Cerebellar cortex (tissue), 1 donor: ENCODE data around the gene ALDH1A3.

Experiments used
- DNase-seq: peaks from one replicate; pipeline ENCODE4 v3.0.0-alpha.2; 2015; ENCODE audit warnings: low spot score

The ALDH1A3 gene

DNA sequence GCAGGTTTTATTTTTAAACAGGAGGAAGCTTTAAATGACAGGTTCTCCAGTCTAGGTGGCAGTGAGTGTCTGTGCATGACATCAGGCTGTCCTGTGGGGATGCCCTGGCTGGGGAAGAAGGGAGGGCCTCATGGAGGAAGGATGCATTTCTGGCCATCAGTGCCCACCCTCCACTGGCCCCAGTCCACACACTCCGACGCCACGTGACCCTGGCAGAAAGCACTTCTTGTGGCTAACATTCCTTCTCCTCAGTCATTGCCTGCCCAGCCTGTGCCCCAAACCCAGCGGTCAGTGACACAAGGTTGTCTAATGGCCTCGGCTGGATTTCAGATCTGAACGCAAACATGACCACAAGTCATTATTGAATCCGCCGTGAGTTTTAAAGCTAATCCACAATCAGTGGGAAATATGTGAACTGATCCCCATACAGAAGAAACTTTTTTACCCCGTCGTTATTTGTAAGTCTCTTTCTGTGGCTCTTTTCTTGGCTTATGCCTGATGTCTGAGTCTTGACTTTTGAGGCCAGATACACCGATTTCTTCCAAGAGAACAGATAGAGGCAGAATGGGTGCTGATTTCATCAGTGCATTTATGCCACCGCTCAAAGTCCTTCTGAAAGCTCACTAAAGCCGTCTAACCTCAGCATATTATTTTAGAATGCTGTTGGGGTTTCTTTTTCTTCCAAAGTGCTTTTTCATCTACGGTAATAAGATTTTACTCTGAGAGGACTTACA is 22.2 kb downstream of the ALDH1A3 start:
- no peak for DNase-seq

DNA sequence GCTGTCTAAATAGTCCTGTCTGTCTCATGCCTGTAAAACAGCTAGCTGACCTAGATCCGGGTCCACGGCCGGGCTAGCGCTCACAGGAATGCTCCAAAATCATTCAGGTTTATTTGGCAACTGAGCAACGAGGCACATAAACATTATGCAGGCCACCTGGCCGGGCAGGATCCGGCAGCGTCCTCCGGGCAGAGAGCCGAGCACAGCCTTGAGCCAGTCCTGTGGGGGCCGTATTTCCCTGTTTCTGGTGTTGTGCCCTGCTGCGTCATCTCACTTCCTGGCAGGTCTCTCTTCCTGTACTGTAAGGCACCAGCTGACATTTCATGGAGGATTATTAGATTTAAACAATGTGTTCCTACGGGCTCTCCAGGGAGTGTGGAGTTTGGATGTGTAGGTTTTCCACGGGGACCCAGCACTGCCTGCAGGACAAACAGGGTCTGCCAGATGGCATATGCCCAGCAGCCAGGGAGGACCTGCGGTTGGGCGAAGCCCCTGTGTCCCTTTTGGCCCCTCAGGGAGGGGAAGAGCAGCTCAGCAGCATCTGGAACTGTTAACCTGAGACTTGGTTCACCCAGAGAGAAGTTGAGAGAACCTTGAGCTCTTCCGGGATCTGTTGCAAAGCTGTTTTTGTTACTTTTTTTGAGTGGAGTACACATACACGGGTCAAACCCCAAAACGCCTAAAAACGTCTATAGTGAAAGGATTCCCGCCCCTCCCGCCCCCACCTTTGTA is 23.0 kb downstream of the ALDH1A3 start:
- DNase-seq, result peak; percentile 96

- no peak for DNase-seq
Observed at GRCh38 chr15:100903168-100903554, 23.5 kb downstream of the ALDH1A3 start.

- no peak for DNase-seq
Observed at GRCh38 chr15:100905850-100906249, 26.2 kb downstream of the ALDH1A3 start.

DNA sequence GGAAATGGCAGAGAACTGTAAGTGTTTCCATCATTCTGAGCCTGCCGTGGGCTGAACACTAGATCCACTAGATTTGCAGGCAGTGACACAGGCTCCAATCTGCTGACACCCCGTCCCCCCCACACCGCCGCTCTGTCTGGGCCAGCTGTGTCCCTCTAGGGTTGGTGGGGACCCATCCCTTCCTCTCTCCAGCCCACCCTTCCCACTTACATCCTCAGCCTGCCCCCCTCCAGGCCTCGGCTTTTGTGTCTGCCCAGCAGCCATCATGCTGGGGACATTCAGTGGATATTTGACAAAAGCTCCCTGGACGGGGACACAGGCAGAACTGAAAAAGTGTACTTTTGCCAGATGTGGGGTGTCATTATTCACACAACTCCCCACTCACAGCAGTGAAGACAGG is 28.8 kb downstream of the ALDH1A3 start:
- no peak for DNase-seq

DNA sequence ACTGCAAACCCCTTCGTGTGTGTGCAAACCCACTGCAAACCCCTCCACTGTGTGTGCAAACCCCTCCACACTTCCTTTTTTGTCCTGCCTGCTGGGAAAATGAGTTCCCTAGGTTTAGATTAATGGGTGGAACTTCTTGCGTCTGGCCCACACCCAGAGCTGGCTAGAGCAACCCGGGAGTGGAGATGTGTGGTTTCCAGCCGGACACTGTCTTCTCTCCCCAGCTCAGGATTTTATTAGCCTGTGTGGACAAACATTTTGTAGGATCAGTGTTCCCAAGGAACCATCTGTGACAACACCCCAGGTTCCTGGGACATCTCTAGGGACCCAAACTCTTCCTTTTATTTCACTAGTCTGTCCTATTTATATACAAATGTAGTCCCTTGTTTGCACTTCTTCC is 29.9 kb downstream of the ALDH1A3 start:
- no peak for DNase-seq

GRCh38 chr15:100909989-100910955 is 30.6 kb downstream of the ALDH1A3 start:
- DNase-seq, result no peak

DNA sequence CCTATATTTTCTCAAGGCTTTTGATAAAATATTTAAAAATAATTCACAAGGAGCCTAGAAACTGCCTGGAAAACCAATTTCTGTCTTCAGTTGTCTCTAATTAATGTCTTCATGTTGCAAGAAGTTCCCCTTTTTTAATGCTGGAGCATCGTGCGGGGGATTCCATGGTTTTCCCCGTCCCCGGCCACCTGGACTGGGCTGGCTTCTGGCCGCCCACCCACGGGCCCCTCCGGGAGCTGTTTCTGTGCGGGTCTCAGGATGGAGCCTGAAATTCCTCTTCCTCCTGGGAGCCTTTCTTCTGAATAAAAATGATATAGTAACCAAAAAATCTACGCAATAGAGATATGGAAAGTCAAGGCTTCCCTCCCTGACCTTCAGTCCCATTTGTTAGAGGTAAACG is 31.5 kb downstream of the ALDH1A3 start:
- DNase-seq, result no peak

DNA sequence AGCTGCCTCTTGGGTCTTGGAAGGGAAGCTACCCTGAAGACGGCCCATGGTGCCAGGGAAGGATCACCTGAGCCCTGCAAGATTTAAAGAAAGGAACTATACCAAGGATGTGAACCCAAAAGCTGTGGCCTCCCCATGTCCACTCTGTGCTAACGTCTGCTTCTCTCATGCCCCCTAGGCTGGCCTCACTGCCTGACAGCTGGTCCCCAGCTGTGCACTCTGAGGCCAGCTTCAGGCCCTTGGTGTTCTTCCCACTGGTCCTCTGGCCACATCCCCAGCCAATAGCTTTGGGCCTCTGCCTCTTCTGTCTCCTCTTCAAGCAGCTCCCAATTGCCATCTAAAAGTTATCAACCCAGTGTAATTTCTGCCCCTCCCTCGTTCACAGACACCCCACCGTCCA is 34.3 kb downstream of the ALDH1A3 start:
- DNase-seq, result no peak

GRCh38 chr15:100914876-100915275 is 35.2 kb downstream of the ALDH1A3 start:
- DNase-seq, result no peak

DNA sequence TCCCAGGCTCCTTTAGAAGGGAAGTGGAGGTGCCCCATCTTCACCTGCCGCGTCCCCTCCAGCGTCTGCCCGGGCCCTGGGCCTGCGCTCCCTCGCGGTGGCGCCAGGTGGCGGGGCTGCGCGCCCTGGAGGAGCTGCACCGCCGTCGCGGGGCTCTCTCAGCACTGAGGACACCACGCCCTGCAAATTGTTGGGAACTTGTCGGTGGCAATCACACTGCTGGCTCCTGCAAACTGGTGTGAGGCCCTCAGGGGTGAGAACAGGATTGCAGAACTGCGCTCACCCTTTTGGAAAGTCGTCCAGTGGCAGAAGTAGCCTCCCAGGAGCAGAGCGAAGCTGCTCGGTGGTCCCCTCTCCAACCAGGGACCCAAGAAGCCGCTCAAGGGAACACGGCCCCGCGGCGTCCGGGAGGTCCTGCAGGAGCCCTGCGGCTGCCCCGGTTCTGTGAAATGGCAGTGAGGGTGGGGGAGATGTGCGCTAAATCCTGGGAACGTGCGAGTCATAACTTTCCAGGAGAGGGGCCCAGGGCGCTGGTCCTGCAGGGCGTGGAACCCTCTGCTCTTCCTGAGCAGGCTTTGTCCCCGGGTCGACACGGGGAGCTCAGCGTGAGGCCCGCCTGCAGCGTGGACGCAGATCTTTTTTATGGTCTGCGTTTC is 38.5 kb downstream of the ALDH1A3 start:
- DNase-seq, result peak; percentile 61

GRCh38 chr15:100918690-100919480 is 39.3 kb downstream of the ALDH1A3 start, which contains the start of gene LRRK1:
TSS of gene LRRK1 (plus strand) at chr15:100919357. CDS start at chr15:100924633, 5,276 bp downstream.
- no peak for DNase-seq

GRCh38 chr15:100919481-100920405 is 40.1 kb downstream of the ALDH1A3 start:
- DNase-seq, result no peak

DNA sequence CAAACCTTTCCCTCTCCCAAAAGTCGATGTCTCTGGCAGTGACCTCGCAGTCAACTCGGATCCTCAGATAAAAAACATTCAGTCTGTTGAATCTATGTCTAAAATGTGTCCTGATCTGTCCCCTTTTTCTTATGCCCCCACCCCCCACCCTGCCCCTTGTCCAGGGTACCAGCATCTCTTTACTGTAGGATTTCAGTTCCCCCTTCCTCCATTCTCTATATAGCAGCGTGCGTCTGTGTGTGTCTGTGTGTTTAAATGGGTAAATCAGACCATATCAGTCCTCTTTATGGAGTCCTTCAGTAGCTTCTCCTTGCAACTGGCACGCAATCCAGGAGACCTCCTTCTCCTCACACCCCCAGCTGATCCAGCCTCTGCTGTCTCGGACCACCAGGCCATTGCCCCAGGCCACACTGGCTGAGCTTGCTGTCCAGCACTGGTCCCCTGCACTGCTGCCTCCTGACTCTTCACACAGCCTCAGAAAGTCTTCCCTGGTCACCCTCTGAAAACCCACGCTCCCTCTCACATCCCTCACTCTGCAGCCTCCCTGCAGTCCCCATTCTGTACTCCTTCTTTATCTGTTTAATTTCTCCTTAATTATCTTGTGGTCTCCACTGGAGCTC is 41.0 kb downstream of the ALDH1A3 start:
- no peak for DNase-seq

- DNase-seq, result no peak
Observed at GRCh38 chr15:100922192-100923040, 42.8 kb downstream of the ALDH1A3 start.

GRCh38 chr15:100923076-100923475 is 43.4 kb downstream of the ALDH1A3 start:
- DNase-seq, result no peak

DNA sequence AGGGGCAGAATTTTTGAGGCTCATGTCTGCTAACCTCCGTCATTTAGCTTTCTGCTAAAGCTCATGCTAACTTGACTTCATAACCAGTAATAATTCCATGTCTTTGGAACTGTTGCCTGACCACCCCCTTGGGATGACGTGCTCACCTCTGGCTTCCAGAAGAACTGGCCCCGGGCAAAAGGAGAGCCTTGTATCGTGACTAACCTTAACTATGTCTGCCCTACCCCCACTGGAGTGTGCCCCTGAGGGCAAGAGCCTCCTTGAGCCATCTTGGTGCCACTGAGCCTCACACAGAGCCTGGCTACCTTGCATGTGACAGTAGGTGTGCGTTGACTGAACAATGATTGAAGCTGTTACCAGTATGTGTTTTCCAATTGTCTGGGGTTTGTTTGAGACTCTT is 44.3 kb downstream of the ALDH1A3 start:
- DNase-seq, result no peak

DNA sequence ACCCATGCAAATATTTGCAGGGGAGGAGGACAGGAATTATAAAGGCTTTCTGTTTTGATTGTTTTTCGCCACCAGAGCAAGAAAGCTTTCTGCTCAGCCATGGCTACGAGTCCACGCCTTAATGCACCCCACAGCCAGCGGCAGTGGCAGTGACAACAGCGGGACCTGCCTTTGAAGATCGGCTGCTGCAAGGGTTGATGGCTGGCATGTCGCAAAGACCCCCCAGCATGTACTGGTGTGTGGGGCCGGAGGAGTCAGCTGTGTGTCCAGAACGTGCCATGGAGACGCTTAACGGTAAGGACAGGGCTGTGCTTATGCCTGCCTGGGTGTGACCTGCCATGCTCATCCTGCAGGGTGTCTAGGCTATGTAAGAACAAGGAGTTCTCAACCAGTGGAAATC is 44.8 kb downstream of the ALDH1A3 start:
- no peak for DNase-seq
